Measurements from ENCODE around the gene DNLZ.
"Not testable (repeated sequence)": the region's sequence is repeated elsewhere in the genome, so short reads cannot be mapped to it uniquely, and the experiment has no call there.

DNLZ gene

DNA sequence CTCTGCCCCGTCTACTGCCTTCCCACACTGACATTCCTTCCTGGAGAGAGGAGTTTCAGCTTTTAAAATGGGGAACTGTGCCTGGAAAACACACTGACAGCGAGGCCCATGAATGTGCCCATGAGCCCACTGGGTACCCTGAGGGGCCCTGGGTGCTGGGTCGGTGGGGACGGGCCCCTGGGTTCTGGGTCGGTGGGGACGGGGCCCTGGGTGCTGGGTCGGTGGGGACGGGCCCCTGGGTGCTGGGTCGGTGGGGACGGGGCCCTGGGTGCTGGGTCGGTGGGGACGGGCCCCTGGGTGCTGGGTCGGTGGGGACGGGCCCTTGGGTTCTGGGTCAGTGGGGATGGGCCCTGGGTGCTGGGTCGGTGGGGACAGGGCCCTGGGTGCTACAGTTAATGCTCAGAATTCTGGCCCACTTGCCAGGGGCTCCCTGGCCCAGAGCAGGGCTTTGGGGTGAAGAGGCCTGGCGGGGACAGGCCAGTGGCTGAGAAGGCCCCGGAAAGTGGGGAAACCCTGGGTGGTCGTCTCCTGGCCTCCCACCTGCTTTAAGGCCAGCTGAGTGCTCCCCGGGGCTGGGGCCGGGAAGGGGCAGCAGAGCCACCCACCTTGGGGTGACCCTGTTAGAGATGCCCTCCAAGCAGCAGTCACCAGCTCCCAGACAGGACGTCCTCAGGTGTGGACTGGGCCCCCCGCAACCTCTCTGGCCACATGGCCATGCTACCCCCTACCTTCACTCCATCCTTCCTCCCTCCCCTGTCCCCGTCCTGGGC is 33.7 kb downstream of the DNLZ start:
- DNase-seq, result no peak

DNA sequence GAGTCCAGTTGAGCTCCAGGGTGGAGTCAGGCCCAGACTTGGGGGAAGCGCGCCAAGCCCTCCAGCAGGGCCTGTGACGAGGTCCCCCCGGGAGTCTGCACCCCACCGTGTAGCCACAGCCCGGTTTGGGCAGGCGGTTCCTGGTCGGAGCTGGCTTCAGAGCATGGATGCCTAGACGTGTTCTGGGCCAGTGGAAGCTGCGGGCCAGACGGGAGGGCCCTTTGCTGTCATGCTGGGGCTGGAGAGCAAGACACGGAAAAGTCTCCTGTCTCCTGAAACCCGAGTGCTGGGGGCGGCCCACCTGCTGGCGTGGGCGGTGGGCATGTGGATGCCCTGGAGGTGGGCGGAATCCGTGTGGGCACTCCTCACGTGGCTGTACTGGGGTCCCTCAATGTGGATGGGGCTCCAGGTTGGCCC is 34.3 kb downstream of the DNLZ start:
- no peak for DNase-seq

- no peak for DNase-seq
Observed at GRCh38 chr9:136328622-136329041, 34.9 kb downstream of the DNLZ start.

GRCh38 chr9:136328011-136328621 is 35.4 kb downstream of the DNLZ start:
- DNase-seq, result no peak

DNA sequence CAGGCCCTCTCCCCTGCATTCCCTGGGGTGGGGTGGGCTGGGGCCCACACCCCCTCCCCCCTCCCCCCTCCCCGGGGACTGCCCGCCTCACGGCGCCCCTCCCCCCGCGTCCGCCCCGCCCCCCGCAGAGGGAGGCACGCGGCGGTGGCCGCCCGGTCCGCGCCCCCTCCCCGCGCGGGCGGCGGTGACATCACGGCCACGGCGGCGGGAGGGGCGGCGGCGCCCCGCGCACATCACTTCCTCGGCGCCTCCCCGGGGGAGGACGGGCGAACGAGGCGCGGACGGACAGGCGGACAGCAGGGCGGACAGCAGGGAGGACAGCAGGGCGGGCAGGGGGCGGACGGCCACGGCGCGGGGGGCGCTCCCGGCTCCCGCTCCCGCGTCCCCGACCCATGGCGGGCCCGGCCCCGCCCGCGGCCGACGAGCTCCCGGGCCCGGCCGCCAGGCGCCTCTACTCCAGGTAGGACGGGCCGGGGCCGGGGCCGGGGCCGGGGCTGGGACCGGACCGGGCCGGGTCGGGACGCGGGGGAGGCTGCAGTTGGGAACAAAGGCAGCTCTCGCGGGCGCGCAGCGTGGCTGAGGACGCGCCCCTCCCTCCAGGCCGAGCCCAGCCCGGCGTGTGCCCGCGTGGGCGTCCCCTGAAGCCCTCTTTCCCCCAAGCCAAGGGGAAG is 36.1 kb downstream of the DNLZ start, which contains the start of gene GPSM1:
Gene GPSM1 (plus strand): TSS at position 236 of the 671 bp plus-strand sequence. CDS start 157 bp downstream, at position 393.
- DNase-seq, result no peak

GRCh38 chr9:136326761-136327303 is 36.7 kb downstream of the DNLZ start:
- DNase-seq, result no peak

DNA sequence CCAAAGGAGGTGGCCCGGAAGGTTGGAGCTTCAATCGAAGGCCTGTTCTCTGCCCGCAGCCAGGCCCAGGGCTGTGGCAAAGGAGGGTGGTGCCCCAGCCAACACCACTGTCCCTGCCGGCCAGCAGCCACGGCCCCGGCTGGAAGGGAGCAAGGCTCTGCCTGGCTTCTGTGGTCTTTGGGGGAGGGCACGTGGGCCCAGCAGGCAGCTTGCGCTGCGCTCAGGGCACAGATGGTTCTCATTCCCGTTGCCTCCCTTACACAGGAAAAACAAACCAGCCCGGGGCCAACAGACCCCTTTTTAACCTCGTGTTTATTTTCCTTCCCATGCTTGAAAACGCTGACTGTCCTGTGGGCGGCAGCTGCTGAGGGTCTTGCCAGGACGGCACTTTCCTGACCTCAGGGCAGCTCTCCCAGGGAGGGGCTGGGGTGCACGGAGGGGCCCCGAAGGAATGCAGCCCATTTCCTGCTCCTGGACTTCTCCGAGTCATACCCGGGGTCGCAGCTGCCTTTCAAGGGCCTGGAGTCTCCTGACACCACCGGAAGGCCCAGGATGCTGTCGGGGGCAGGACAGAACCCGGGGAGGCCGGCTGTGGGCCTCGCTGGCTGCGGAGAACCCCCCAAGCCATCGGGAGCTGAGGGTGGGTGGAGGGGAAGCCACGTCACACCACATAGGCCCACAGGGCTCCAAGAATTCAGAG is 37.3 kb downstream of the DNLZ start:
- DNase-seq, result no peak

DNA sequence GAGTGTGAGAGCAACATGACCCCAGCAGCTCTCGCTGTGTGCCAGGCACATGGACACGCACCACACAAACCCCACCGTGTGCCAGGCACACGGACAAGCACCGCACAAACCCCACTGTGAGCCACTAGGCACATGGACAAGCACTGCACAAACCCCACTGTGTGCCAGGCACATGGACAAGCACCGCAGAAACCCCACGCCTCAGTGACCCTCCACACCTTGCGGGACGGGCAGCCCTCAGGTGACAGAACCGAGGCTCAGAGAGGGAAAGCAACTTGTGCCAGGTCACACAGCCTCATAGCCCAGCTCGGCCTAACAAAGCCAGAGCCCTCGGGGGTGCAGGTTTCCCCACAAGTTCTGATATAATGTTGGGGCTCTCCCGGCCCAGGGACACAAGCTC is 38.2 kb downstream of the DNLZ start:
- no peak for DNase-seq

DNA sequence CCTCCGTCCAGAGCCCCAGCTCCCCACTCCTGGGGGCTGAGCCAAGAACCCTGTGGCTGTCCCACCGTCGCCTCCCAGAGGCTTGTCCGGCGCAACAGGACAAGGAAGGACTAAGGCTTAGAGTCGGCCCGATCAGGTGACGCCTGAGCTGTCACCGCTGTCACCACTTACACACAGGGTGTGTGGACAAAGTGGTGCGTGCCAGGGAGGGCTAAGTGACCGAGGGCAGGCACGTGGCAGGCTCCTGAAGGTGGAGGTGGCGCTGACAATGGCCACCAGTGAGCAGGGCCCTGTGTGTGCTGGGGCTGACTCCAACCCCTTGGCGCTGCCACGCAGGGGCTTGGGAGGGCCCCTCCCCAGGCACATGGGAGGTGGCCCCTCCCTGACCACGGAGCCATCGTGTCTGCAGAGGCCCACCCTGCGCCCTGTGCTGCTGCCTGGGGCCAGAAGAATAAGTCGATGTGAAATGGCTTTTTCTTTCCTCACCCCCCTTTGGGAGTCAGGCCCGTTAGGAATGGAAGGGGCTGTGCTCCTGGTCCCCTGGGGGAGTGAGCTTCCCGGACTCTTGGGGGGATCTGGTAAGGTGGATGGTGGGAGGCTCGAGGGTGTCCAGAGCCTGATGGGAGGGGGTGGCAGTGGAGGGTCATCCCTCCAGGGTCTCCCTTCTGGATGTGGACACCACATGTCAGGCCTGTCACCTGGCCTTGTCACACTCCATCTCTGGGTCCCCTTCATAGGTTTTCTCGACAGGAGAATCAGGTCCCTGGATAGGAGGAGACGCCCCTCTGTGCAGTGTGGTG is 38.8 kb downstream of the DNLZ start:
- no peak for DNase-seq

GRCh38 chr9:136323371-136323789 is 40.2 kb downstream of the DNLZ start:
- DNase-seq, result no peak

- no peak for DNase-seq
Observed at GRCh38 chr9:136322756-136323330, 40.7 kb downstream of the DNLZ start.

GRCh38 chr9:136321561-136321960 is 42.0 kb downstream of the DNLZ start:
- no peak for DNase-seq

DNA sequence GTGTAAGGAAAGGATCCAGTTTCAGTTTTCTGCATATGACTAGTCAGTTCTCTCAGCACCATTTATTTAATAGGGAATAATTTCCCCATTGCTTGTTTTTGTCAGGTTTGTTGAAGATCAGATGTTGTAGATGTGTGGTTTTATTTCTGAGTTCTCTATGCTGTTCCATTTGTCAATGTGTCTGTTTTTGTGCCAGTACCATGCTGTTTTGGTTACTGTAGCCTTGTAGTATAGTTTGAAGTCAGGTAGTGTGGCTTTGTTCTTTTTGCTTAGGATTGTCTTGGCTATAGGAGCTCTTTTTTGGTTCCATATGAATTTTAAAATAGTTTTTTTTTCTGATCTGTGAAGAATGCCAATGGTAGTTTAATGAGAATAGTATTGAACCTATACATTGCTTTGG is 42.6 kb downstream of the DNLZ start:
- DNase-seq, result not testable (repeated sequence)

DNA sequence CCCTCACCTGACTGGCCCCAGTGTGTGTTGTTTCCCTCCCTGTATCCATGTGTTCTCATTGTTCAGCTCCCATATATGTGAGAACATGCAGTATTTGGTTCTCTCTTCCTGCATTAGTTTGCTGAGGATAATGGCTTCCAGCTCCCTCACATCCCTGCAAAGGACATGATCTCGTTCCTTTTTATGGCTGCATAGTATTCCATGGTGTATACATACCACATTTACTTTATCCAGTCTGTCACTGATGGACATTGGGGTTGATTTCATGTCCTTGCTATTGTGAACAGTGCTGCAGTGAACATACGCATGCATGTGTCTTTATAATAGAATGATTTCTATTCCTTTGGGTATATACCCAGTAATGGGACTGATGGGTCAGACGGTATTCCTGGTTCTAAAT is 43.6 kb downstream of the DNLZ start:
- not testable (repeated sequence) for DNase-seq

DNA sequence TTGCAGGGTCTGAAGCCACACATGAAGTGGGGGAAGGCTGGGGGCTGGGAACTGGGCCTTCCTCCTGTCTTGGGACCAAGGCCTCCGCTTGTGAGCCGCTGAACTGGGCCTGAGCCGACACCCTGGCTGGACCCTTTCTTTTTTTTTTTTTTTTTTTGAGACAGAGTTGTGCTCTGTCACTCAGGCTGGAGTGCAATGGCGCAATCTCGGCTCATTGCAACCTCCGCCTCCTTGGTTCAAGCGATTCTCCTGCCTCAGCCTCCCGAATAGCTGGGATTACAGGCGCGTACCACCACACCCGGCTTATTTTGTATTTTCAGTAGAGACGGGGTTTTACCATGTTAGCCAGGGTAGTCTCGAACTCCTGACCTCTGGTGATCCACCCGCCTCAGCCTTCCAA is 44.3 kb downstream of the DNLZ start:
- not testable (repeated sequence) for DNase-seq

DNA sequence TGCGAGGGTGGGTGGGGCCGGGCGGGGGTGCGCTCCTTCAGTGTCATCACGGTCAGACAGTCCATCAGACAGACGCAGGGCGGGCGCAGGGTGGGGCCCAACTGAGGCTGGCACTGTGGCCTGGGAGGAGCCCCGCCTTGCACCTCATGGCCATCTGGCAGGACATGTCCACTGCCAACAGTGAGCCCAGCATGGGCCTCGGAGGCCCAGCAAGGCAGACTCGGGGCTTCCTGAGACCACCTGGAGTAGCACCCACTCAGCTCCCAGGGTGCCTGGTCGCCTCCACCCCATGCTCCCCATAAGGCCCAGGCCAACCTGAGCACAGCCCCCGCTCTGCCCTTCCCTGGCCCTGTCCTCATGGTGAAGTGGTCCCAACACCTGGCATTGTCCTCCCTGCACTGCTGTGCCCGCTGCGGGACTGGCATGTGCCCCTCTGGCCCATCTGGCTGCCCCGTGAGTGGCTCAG is 44.7 kb downstream of the DNLZ start:
- DNase-seq, result no peak

- no peak for DNase-seq
Observed at GRCh38 chr9:136318111-136318775, 45.3 kb downstream of the DNLZ start.

- no peak for DNase-seq
Observed at GRCh38 chr9:136317695-136318094, 45.8 kb downstream of the DNLZ start.

DNA sequence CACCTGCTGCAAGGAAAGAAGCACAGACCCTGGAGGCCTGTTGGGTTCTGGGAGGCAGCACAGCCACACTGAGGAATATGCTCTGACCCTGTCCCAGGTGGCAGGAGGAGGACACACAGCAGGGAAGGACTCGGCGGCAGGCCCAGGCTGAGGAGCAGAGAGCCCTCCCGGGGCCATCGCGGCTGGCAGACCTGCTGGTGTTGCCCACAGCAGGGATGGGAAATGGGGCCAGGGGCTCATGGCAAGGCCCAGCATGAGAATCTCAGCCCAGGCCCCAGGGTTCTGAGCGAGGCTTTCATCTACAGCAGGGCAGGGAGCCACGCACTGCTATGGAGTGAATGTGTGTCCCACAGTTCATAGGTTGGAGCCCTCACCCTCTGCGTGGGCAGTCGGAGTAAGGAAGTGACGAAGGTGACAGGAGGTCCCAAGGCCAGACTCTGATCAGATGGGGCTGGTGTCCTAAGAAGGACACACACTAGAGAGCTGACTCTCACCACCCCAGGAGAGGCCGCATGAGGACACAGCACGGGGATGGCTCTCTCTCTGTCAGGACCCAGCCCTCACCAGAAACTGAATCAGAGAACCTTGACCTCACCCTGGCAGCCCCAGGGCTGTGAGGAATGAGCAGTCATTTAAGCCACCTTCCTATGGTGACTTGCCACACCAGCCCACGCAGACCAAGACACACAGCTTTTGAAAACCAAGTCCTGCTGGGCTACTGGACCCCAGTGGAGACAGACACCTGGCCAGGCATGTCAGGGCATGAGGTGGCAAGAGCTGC is 46.5 kb downstream of the DNLZ start:
- DNase-seq, result no peak

DNA sequence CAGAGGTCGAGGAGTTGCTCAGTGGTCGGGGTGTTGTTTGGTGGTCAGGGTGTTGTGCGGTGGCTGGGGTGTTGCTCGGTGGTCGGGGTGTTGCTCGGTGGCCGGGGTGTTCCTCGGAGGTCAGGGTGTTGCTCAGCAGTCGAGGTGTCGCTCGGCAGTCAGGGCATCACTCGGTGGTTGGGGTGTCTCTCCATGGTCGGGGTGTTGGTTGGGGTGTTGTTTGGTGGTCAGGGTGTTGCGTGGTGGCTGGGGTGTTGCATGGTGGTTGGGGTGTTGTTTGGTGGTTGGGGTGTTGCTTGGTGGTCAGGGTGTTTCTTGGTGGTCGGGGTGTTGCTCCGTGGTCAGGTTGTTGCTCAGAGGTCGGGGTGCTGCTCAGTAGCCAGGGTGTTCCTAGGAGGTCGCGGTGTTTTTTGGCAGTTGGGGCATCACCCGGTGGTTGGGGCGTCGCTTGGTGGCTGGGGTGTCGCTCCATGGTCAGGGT is 47.2 kb downstream of the DNLZ start:
- DNase-seq, result no peak
